HG03460 (cell line): ENCODE results near the gene CFAP92.

Experiments
- ATAC-seq: cut with Tn5 transposase; IDR thresholded peaks from one replicate; pipeline ENCODE4 v1.9.1; 2021; ENCODE audit not compliant: unreplicated experiment

CFAP92 gene

DNA sequence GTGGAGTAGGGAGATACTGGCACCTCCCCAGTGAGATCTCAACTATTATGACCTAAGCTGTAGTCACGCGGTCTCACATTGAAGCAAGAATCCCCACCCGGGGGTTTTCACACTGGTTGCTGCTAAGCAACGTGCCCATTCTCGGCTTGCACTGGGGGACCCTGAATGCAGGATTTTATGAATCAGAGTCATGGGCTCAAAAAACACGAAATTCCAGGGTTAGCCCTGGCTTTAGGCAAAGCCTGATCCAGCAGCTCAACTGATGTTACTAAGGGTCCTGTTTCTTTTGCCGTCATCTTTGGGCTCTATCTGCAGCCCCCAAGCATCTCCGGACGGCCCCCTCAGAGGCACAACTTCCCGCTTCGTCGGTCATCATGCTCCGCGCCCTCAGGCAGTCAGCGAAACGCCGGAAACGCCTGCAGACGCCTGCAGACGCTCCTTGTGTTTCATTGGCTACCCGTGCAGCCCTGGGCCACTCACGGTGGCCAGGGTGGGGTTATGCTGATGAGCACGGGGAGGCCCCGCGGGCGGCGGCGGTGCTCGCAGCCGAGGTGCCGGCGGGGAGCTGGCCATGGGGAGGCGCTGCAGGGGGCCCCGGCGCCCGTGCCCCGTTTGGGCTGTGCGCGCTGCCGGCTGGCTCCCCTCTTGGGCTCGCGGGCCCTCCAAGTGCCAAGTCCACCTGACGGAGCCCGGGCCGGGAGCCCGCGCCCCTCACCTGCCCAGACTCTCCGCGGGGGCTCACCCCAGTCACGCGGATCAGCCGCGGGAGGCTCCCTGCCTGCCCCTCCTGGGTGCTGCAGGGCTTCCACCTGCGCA is 33.1 kb upstream of the CFAP92 start:
- ATAC-seq: peak; percentile 99

DNA sequence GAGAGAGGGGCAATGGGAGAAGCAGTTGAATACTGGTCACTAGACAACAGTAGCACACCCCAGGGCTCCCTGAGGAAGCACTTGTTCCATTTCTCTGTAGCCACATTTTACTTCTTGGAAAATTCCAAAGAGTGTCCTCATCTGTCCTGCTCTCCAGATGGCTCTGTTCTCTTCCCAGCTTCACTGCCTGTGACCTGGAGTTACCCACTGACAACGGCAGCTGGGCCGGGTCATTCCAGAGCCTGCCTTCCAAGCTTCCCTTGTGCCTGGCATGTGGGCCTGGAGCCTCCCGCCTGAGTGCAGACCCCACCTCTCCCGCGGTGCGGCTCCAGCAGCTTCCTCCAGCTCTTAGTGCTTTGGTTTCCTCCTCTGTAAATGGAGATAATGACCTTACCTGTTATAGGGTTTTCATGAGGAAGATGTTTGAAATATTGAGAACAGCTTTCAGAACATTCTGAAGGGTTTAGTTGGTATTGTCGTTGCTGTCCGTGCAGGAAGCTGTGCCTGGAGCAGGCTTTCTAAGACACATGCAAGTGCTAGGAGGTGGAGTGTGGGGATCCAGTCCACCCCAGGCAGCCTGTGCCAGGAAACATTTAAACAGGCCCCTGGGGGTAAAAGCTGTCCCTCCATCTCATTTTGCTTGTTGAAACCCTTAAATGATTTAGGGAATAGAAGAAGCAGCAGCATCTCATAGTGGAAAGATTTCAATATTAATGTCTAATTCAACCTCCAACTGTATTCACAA is 32.0 kb upstream of the CFAP92 start:
- no peak for ATAC-seq

DNA sequence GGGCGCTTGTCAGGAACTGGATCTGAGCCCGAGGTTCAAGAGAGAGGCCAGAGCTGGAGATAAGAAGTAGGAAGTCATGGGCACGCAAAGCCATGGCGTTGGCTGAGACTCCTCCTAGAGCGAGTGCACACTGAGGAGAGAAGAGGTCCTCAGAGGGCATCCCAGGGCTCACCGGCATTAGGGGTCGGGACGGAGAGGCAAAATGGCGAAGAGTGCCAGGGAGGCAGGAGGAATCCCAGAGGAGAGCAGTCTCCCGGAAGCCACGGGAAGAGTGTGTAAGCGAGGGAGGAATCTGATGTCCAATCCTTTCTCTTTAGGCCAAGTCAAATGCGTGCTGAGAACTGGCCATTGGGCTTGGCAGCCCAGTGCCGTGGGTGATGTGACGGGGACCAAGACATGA is 31.2 kb upstream of the CFAP92 start:
- no peak for ATAC-seq

DNA sequence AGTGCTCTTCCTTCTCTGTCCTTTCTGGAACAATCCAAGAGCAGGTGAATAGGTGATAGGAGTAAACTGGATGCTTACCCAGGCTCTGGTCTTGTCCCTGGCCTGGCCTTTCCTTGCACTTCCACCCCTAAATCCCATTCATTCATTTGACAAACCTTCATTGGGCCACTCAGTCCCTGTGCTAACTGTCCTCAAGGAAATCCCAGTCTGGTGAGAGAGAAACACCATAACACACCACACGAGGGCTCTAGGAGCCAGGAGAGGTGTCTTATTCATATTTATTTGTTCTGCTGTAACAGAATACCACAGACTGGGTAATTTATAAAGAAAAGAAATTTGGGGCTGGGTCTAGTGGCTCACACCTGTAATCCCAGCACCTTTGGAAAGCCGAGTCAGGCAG is 30.0 kb upstream of the CFAP92 start:
- no peak for ATAC-seq

DNA sequence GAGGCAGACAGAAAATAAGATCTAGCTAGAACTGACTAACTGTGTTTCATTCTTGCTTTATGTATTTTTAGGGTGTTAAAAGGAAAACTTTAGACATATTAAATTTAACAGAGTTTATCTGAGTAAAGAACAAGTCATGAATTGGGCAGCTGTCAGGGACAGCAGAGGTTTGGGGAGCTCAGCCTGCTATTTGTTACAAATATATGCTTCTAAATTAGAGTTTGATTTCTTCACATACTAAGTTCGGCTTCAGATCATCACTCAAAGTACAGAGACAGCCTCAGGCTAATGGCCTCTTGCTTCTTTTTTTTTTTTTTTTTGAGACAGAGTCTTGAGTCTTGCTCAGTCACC is 29.1 kb upstream of the CFAP92 start:
- ATAC-seq: no peak

DNA sequence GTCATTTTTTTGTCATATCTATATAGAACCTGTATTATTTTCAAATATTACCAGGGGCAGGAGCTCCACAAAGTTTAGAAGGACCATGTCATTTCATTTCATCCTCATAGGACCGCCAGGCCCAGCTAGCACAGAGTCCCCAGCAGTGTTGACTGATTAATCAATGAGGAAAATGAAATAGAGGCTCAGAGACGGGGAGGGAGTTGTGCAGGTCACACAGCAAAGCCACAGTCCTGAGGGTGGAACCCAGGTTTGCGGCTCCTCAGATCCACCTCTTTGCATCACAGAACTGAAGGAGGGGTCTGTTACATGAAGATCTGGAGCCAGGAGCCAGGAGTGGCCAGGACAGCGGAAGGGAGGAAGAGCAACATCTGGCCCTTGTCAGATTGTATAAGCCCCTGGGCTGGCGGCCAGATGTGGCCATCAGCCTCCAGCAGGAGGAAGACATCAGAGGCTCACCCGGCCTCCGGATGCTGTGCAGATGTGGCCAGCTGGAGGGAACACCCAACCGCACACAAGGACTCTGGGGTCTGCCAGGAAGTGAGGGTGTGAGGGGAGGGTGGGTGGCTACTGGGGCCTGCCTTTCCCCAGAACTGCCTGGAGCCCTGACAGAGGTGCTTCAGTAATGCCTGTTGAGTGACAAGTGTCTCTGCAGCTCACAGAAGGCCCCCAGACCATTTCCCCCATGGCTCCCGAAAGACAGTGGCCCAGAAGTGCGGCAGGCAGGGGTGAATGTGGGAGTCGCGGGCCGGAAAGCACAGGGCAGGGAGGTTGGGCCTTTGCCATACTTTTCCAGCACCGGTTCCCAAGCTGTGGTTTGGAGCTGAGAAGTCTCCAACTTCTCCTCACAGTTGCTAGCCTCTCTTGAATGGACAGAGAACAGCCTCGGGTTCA is 28.5 kb upstream of the CFAP92 start:
- no peak for ATAC-seq

DNA sequence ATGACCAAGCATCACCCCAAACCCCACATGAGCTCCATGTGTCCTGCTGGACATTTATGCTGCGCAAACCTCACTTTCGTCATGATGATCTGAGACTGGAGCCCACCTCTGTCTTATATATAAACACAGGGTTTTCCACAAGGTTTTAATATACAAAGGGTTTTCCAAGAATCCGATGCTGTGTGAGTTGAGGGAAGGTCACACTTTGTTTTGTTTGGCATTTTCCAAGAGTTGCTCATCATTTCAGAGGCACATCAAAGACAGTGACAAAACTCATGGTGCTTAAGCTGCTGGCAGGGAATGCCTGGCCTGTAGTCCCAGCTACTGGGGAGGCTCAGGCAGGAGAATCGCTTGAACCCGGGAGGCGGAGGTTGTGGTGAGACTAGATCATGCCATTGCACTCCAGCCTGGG is 27.3 kb upstream of the CFAP92 start:
- ATAC-seq: no peak

DNA sequence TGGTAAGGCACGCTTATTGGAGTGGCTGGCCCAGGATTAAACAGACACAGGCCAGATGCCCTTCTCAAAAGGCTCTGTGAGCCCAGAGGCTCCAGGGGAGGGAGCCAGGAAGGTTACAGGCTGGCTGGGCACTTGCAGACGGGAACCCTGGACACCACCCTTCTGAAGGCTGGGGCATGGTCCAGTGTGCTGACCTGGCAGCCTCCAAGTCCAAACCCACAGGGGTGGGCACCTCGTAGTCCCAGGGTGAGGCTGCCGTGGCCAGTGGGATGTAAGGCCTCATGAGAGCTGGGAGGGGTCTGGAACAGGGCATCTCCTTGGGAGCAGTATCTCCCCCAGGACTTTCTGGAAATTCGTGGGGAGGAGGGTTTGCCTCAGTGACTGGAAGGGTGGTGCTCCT is 26.8 kb upstream of the CFAP92 start:
- no peak for ATAC-seq

DNA sequence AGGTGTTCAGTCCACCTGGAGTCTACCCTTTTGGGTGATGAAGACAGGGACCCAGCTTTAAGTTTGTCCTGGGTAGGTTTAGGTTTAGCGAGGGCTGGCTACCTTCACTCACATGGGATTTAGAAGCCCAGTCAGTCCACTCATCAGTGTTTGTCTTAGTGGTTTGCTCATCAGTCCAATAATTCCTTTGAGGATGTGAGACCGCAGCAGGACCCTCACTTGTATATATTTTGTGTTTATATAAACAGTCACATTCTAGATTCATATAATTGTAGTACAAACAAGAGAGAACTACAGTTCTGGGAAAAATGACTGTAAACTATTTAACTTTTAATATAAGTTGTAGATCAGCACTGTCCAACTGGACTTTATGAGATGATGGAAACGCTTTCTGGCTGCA is 25.4 kb upstream of the CFAP92 start:
- no peak for ATAC-seq

DNA sequence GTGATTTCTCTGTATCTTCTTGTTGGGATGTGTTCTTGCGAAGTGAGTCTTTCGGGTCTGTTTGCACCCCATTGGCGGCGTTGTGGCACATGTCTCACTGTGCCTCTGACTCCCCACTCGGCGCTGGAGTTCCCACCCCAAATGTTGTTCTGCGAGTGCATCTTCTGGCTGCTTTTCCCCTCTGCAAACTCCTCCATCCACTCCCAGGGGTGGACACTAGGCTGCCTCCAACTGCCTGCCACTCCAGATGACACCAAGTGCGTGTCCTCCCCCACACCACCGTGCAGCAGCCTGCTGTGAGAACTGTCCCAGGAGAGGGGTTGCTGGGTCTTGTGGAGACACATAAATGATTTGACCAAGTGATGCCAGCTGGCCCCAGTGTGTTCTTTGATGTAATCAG is 24.9 kb upstream of the CFAP92 start:
- ATAC-seq: no peak

DNA sequence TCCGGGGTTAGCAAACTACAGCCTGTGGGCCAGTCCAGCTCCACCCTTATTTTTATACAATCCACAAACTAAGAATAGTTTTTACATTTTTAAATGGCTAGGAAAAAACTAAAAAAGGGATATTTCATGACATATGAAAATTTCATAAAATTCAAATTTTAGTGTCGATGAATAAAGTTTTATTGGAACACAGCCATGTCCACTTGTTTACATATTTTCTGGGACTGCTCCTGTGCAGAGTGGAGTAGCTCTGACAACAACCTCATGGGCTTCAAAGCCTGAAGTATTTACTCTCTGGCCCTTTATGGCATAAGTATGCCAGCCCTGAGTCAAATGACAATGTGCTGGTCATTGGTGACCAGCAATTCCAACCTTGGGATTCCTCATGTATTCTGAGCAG is 24.4 kb upstream of the CFAP92 start:
- no peak for ATAC-seq

DNA sequence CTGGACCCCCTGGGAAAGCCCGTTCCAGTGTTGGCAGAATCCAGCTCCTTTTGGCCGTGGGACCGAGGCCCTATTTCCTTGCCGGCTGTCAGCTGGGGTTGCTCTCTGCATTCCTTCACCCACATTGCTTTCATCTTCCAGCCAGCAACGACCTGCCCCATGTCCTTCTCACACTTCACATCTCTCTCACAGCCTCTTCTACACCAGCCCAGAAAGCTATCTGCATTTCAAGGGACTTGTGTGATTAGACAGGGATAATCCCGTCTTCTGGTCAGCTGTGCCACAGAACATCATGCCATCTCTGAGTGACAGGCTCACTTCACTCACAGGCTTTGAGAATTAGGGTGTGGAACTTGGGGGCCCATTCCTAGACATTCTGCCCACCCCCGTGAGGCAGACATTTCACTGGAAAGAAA is 23.6 kb upstream of the CFAP92 start:
- no peak for ATAC-seq

DNA sequence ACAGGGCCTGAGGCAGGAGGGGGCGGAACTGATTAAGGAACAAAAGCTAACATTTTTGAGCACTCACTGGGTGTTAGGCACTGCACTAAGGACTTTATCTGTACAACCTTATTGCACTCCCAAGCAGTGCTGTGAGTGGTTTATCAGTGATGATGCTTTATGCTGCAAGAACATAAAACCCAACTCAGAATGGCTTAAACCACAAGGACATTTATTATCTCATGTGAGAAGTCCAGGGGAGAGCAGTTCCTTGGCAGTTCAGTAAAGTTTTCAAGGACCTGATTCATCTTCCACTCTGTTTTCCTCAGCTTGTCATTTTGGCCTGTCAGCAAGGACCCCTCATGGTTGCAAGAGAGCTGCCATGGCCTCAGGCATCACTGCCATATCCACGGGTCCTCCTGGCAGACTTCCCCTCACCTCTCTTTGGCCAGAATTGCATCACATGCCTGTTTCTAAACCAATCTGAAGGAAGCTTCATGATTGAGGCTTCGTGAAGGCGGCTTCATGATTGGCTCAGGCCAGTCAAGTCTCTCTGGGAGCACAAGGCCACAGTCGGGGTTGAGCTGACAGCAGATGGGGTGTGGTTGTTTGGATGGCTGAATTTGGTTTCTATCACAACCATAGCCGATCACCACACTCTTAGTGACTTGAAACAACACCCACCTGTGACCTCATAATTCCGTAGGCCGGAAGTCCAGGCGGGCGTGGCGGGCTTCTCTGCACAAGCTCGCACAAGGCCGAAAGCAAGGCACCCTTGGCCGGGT is 23.0 kb upstream of the CFAP92 start:
- peak; percentile 32 for ATAC-seq

DNA sequence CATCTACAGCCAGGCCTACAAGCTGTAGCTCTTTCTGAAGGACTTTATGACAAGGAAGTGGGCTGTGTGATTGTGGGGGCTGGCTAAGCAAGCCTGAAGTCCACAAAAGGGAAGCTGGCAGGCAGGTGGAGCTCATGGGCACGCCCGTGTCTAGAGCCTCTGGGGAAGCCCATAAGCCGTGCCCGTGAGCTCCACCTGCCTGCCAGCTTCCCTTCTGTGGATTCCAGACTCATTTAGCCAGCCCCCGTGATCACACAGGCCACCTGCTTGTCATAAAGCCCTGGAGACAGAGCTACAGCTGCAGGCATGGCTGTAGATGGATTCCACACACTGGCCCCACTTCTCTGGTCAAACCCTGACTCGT is 22.5 kb upstream of the CFAP92 start:
- ATAC-seq: no peak

DNA sequence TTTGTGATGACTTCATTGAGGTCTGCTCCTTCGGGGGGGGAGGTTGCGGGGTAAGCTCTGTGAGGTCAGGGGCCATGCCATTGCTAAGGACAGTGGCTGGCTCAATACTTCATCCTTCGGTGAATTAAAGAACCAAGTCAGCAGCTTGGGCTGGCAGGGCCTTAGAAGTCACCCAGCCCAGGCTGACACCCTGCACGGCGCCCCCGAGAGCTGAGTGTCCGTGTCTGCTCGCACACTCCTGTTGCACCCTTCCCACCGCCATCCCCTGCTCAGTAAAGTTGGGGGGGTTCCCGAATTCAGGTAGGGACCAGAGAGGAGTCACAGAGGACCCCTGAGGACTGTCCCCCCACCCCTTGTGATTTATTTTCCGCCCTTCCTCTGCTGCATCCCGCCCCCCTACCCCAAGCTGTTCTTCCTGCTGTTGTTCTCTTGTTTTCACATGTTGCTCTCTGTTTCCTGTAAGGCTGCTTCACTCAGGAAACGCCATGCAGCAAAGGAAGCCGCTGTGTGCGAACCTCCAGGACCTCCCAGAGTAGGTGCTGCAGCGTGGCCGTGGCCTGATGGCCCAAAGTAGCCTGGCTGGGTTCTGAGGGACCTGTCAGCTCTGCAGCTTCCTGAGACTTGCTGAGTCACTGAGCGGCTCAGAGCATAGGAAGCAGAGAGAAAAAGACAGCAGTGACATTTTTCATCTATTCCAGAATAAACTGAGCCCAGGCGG is 21.7 kb upstream of the CFAP92 start:
- no peak for ATAC-seq

DNA sequence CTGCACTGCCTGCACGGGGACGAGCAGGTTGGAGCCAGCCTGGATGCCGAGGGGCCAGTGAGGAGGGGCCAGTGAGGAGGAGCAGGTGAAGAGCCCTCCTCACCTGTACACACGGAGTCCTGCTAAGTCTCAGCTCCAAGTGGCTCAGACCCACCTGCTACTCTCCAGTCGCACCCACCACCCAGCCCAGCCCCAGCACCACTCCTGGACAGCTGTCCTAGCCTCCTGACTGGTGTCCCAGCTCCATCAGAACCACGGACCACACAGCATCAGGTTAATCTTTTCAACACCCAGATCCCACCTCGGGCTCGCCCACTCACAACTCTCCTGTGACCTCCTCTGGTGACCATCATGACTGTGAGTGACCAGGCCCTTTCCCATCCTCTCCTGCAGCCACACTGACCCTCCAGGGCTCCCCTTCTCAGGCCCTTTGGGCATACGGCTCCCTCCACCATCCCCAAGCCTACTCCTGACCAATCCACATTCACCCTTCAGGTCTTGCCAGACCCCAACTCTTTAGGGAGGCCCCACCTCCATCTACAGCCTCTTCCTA is 21.0 kb upstream of the CFAP92 start:
- ATAC-seq: no peak

DNA sequence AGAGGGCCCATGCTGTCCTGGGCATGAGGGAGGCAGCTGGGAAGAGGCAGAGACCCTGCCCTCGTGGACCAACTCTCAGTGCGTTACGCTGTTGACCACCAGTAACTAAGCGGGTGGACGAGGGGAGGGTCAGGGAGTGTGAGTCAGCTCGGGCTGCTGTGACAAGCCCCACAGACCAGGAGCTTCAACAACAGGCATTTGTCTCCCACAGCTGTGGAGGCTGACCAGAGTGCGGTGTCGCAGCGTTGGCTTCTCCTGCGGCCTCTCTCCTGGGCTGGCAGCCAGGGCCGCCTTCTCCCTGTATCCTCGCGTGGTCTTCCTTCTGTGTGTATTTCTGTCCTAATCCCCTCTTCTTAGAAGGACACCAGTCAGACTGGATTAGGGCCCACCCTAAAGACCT is 20.3 kb upstream of the CFAP92 start:
- ATAC-seq: no peak

DNA sequence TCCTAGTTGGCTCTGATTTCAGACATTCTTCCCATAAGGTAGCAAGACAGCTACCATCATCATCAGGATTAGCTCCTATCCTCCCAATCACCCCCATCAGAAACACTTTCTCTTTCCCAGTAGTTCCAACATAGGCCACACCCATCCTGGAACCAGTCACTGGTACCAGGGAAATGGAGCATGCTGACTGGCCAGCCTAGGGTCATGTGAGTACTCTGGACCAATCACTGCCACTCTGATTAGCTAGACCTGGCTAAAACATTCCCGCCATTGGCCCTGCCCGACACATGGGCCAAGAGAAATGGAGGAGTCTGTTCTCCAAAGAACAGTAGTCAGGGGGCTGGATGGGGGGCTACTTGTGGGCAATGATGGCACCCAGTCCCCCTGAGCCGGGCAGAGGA is 19.6 kb upstream of the CFAP92 start:
- no peak for ATAC-seq

DNA sequence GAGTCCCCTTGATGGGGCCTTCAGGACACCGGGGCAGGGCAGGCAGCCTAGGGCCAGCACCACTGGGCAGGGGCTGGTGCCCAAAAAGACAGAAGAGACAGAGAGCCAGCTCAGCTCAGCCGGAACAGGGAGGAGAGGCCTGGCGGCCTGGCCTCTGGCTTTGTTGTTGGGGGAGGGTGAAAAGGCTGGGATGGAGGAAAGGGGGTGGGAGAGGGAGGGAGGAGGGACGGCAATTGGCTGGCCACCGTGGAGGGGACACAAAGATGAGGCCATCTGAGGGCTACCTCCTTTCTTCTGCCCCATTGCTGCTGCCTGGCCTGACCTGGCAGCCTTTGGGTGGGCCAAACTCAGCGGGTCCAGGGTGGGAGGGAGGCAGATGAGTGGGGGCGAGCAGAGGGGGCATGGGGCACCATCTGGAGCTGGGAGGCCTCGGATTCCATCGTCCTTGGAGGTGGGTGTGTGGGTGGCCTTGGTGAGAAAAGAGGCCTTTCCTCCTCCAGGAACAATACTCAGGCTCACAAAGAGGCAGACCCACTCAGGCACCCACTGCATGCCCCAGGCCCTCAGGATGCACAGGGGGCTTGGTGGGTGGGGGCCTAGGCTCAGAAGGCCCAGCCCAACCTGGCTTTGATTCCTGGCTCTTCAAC is 16.6 kb upstream of the CFAP92 start:
- no peak for ATAC-seq

DNA sequence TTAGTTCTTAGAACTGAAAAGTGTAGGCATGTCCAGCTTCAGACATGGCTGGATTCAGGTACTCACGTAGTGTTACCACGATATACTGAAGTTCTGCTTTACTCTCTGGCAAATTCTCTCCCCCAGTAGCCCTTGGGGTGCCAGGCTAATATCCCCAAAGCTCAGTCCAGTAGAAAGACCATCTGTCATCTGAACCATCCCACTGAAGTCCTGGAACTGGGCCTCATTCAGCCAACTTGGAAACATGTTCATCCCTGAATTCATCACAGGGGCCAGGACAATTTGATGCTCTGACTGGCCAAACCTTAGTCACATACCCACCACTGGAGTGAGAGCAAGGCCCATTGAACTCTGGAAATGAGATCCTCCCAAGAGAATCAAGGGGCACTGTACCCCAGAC is 15.4 kb upstream of the CFAP92 start:
- no peak for ATAC-seq
